Measurements from ENCODE around the gene GFY. TPM values are rescaled to one million over a fixed set of nuclear protein-coding genes. Genes with fewer than 3 reads are reported as not detected.

Gene GFY
- total RNA-seq, 1 experiment from 2014 or later: not detected

GRCh38 chr19:49398001-49398615 lies 27.1 kb upstream of the GFY start:
- TF ChIP-seq CTCF (IDR thresholded peaks at IDR 0.05; ENCODE audit: unreplicated experiment): no peak
- ChIA-PET CTCF (interaction anchor here (1.1 kb wide), 1 partner anchor 45 kb away, joined by 3 read pairs; no protein-coding TSS in a partner anchor), POLR2A (interaction anchor here (0.5 kb wide), 1 partner anchor 50 kb away, joined by 3 read pairs; no protein-coding TSS in a partner anchor)
- intact Hi-C loops (cut with micrococcal nuclease): no loop called here
- Mint-ChIP-seq H3K27ac (ENCODE audit: low read depth, unreplicated experiment) (no peak overlapping the region), H3K4me1 (ENCODE audit: insufficient read depth, unreplicated experiment) (peaks cover 4% of the 10 kb centered on the region), H3K27me3 (ENCODE audit: insufficient read depth, unreplicated experiment) (peaks cover 18% of the 10 kb centered on the region), H3K4me3 (ENCODE audit: unreplicated experiment) (no peak overlapping the region), H3K9me3 (ENCODE audit: unreplicated experiment) (no peaks in the 10 kb centered on the region), H3K36me3 (ENCODE audit: insufficient read depth, unreplicated experiment) (no peaks in the 10 kb centered on the region)
- no peak for DNase-seq (ENCODE audit: unreplicated experiment)
- BruUV-seq (replicated peaks): no TSS peak

- TF ChIP-seq CTCF (IDR thresholded peaks at IDR 0.05; ENCODE audit: unreplicated experiment): no peak
- Mint-ChIP-seq H3K27me3 (ENCODE audit: insufficient read depth, unreplicated experiment) (peaks cover 18% of the 10 kb centered on the region), H3K4me3 (ENCODE audit: unreplicated experiment) (no peak overlapping the region), H3K9me3 (ENCODE audit: unreplicated experiment) (no peaks in the 10 kb centered on the region), H3K27ac (ENCODE audit: low read depth, unreplicated experiment) (no peak overlapping the region), H3K36me3 (ENCODE audit: insufficient read depth, unreplicated experiment) (no peaks in the 10 kb centered on the region), H3K4me1 (ENCODE audit: insufficient read depth, unreplicated experiment) (peaks cover 4% of the 10 kb centered on the region)
- BruUV-seq (replicated peaks): no TSS peak
- ChIA-PET CTCF (no interaction called here), POLR2A (interaction anchor here (0.5 kb wide), 1 partner anchor 49 kb away, joined by 3 read pairs; no protein-coding TSS in a partner anchor)
- intact Hi-C loops (cut with micrococcal nuclease): no loop called here
- no peak for DNase-seq (ENCODE audit: unreplicated experiment)
Observed at GRCh38 chr19:49398931-49399330, 26.3 kb upstream of the GFY start.

DNA sequence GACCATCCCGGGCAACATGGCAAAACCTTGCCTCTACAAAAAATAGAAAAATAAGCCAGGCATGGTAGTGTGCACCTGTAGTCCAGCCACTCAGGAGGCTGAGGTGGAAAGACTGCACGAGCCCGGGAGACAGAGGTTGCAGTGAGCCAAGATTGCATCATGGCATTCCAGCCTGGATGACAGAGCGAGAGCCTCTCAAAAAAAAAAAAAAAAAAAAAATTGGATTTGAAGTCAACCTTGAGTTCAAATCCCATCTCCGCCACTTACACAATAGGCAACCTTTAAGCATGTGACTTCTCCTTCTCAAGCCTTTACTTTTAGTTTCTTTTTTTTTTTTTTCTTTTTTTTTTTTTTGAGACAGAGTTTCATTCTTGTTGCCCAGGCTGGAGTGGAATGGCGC lies 25.2 kb upstream of the GFY start:
- BruUV-seq (replicated peaks): no TSS peak
- H3K4me1 Mint-ChIP-seq (ENCODE audit: insufficient read depth, unreplicated experiment): peaks cover 4% of the 10 kb centered on the region

More for the DNA sequence above, 25.2 kb upstream of the GFY start:
- Mint-ChIP-seq H3K36me3 (ENCODE audit: insufficient read depth, unreplicated experiment) (no peaks in the 10 kb centered on the region), H3K4me3 (ENCODE audit: unreplicated experiment) (no peak overlapping the region), H3K27ac (ENCODE audit: low read depth, unreplicated experiment) (no peak overlapping the region), H3K9me3 (ENCODE audit: unreplicated experiment) (no peaks in the 10 kb centered on the region), H3K27me3 (ENCODE audit: insufficient read depth, unreplicated experiment) (peaks cover 18% of the 10 kb centered on the region)
- DNase-seq (ENCODE audit: unreplicated experiment): peak; percentile 45
- intact Hi-C loops (cut with micrococcal nuclease): no loop called here
- ChIA-PET CTCF (no interaction called here), POLR2A (no interaction called here)
- TF ChIP-seq CTCF (IDR thresholded peaks at IDR 0.05; ENCODE audit: unreplicated experiment): no peak
